Mononuclear cell (primary cell): Measurements from ENCODE around the gene IL21. TPM values are rescaled to one million over a fixed set of nuclear protein-coding genes. Genes with fewer than 3 reads are reported as not detected.
"Not testable (repeated sequence)": the region's sequence is repeated elsewhere in the genome, so short reads cannot be mapped to it uniquely, and the experiment has no call there.

Source experiments
- H3K27me3 ChIP-seq: 2 replicates; pipeline ENCODE4 v1.6.0; 2011; ENCODE audit warnings: low read length, control low read depth; ENCODE audit not compliant: insufficient read depth
- H3K4me1 ChIP-seq: 2 replicates; pipeline ENCODE4 v1.5.1; 2011; ENCODE audit warnings: mild to moderate bottlenecking, low read length, control low read depth; ENCODE audit not compliant: insufficient read depth
- H3K4me3 ChIP-seq: 2 replicates; pipeline ENCODE4 v1.5.1; 2011; ENCODE audit warnings: mild to moderate bottlenecking, low read length, moderate library complexity
- H3K9me3 ChIP-seq: 2 replicates; pipeline ENCODE4 v1.5.1; 2011; ENCODE audit warnings: low read depth, mild to moderate bottlenecking, control low read depth, low read length
- total RNA-seq: library from RNA; depleted of rRNA; stranded (reverse); fragments of >200 nt; gene quantifications from one replicate; pipeline ENCODE4 v1.2.3, GENCODE V29; 2012

Gene IL21
- not detected for total RNA-seq

DNA sequence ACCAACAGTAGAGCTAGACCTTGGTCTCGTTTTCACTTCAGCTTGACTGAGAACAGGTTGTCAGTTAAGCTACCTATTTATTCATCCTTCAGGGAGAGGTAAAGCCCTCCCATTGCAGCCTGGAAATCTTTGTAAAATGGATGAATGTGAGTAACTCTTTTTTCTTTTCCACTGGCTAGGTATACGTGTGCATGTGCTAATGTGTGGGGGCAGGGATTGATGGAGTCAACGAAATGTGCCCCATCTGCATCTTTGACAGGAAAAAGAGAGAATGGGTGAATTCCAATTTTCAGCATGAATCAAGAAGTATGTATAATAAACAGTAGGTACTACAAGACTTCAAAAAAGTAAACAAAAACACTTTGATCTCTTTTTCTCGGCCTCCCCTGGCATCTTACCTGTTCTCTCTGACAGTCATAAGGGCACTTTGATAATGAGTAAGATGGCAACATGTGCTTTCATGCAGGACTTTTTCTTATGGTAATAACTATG, at the start of gene IL21:
Gene IL21, minus strand, starts transcription at position 51 of the 492 bp plus-strand sequence. CDS start 55 bp downstream, outside the sequence.
- no peaks in the 10 kb centered on the region for H3K4me1 ChIP-seq
- no peak within 1 kb of the TSS for H3K4me3 ChIP-seq
- no peaks in the 10 kb centered on the region for H3K27me3 ChIP-seq
- no peaks in the 10 kb centered on the region for H3K9me3 ChIP-seq

- Histone ChIP-seq H3K4me1 (no peaks in the 10 kb centered on the region), H3K4me3 (no peak overlapping the region), H3K27me3 (no peaks in the 10 kb centered on the region), H3K9me3 (no peaks in the 10 kb centered on the region)
Observed at GRCh38 chr4:122669911-122670738, 49.3 kb upstream of the IL21 start.

DNA sequence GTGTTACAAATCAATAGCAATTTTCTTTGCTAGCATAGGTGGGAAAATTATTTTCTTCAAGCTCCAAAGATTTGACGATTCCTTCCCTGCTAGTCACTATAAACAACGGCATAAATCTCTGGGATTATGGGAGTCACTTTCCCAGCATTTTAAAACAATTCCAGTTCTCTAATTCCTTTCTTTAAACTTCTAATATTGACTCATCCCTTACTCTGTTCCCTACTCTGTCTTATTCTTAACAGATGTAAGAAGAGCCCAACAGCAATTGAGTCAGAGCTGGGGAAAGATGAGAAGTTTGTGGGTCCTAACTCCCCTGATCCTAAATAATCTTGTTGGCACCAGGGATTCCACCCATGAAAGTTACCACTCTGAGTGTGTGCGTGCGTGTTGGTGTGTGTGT, 47.4 kb upstream of the IL21 start:
- Histone ChIP-seq H3K4me3 (no peak overlapping the region), H3K27me3 (no peaks in the 10 kb centered on the region), H3K9me3 (no peaks in the 10 kb centered on the region), H3K4me1 (no peaks in the 10 kb centered on the region)

- Histone ChIP-seq H3K27me3 (no peaks in the 10 kb centered on the region), H3K4me1 (no peaks in the 10 kb centered on the region), H3K9me3 (no peaks in the 10 kb centered on the region), H3K4me3 (no peak overlapping the region)
Observed at GRCh38 chr4:122666527-122667245, 45.8 kb upstream of the IL21 start.

DNA sequence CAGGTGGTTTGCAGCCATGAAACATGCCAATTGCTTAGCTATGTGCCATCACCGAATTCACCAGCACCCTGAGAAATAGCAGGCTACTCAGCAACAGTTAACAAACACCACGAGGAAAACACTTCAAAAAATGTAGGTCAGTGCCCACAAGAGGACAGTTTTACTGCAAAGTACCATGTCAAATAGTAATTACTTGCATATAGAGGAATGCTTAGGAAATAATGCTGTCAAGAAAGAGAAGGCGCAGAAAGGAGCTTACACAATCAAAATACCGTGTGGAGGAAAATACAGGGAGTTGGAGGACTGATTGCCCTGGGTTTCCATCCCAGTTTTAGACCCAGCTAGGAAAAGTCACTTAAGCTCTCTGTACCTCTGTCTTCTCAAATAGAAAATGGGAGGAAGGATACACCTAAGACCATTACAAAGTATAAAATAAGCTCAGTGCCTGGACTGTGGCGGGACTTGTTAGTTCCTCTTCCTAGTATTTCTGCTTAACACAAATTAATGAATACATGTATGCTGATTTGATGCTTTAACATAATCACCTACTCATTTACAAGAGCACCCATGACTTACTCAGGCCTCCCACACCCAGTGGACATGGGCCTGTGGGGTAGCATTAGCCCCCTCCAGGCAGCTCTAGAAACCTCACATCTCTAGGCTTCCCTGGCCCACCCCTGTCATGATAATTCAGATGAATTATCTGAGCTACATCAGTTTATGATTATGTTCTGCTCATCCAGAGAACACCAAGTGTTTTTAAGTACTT, 44.5 kb upstream of the IL21 start:
- H3K4me3 ChIP-seq: no peak overlapping the region
- no peaks in the 10 kb centered on the region for H3K4me1 ChIP-seq
- H3K9me3 ChIP-seq: no peaks in the 10 kb centered on the region
- no peaks in the 10 kb centered on the region for H3K27me3 ChIP-seq

DNA sequence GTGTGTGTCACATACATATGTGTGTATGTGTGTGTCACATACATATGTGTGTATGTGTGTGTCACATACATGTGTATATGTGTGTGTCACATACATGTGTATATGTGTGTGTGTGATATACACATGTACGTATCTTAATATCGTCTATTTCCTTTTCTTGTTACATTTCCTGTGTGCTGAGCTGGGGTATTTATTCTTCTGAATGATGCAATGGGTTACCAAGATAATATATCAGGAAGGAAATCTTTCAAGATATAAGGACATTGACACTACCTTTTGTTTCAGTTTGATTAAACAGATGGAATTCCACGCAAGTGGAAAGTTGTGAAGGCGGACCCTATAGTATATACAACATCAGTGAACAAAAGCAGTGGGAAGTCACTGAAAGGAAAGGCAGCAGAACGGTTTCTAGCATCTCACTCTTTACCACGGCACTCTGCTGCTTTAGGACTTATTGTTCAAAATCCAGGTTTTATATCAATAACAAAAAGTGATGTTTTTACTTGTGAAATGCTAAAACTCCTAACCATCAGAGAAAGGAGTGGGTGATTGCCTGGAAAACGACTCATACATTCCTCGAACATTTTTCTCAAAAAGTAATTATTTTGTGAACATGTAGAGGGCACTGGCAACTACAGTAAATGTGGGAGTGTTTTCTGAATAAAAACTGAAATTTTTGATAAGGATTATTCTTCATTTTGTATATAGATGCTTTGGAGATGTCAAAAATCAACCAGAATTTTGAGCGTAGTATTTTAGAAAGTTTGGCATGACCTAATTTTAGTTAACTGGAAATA, 43.1 kb upstream of the IL21 start:
- Histone ChIP-seq H3K9me3 (no peaks in the 10 kb centered on the region), H3K4me3 (no peak overlapping the region), H3K4me1 (no peaks in the 10 kb centered on the region), H3K27me3 (no peaks in the 10 kb centered on the region)

DNA sequence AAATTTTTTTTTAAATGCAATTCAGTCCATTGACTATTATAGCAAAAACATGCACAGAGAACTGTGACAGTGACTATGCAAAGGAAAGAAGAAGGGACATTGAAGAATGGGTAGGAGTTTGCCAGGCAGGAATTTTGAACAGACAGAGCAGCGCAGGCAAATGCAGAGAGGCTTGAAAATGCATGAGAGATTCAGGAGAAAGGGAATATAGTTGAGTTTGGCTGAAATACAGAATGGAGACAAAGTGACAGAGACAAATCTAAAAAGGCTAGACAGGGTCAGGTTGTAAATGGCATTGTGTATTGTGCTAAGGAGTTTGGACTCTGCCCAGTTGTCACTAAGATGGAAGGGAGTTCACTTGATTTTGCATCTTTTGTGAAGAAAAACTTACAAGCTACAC, 42.4 kb upstream of the IL21 start:
- Histone ChIP-seq H3K27me3 (no peaks in the 10 kb centered on the region), H3K4me1 (no peaks in the 10 kb centered on the region), H3K9me3 (no peaks in the 10 kb centered on the region), H3K4me3 (no peak overlapping the region)

GRCh38 chr4:122662701-122663100, 41.8 kb upstream of the IL21 start:
- Histone ChIP-seq H3K27me3 (no peaks in the 10 kb centered on the region), H3K9me3 (no peaks in the 10 kb centered on the region), H3K4me3 (no peak overlapping the region), H3K4me1 (no peaks in the 10 kb centered on the region)

- H3K4me1 ChIP-seq: no peaks in the 10 kb centered on the region
- H3K4me3 ChIP-seq: no peak overlapping the region
- H3K9me3 ChIP-seq: no peaks in the 10 kb centered on the region
- no peaks in the 10 kb centered on the region for H3K27me3 ChIP-seq
Observed at GRCh38 chr4:122661176-122662160, 40.6 kb upstream of the IL21 start.

- Histone ChIP-seq H3K4me3 (no peak overlapping the region), H3K9me3 (no peaks in the 10 kb centered on the region), H3K27me3 (no peaks in the 10 kb centered on the region), H3K4me1 (no peaks in the 10 kb centered on the region)
Observed at GRCh38 chr4:122658818-122659295, 38.0 kb upstream of the IL21 start.

DNA sequence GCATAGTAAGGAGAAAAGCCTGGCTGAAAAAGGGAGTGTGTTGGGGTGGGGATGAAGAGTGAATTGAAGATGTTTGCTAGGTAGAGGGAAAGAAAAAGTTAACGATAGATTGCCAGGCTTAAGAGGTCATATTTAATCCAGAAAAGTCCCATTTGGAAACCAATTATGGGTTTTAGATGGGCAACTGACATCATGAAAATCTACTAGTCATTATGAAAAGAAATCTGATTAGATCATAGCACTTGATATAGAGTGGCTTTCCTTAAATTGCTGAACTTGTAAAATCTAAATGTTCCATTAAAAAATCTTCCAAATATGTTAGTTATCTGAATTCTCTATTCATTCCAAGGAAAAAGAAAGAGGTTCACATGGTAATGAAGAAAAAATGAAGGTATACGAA, 37.5 kb upstream of the IL21 start:
- H3K27me3 ChIP-seq: no peaks in the 10 kb centered on the region
- H3K9me3 ChIP-seq: no peaks in the 10 kb centered on the region
- H3K4me1 ChIP-seq: no peaks in the 10 kb centered on the region
- H3K4me3 ChIP-seq: no peak overlapping the region

DNA sequence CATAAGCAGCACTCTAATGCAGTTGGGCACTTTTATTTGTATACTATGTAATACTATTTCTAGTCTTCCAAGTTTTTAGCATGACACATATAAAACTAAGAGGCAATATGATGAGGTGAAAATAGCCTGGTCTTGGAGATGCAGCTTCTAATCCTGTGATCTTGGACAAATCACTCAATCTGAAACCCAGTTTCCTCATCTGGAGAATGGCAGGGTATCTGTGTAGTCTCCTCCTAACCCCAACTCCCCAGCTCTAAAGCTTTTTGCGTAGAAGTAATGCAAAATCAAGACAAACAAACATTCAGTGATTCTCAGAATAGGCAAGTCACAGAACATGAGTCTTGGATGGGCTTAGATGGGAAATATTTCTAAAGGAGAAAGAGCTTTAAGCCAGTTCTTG, 36.7 kb upstream of the IL21 start:
- Histone ChIP-seq H3K4me1 (no peaks in the 10 kb centered on the region), H3K9me3 (no peaks in the 10 kb centered on the region), H3K4me3 (no peak overlapping the region), H3K27me3 (no peaks in the 10 kb centered on the region)

GRCh38 chr4:122656583-122656982, 35.7 kb upstream of the IL21 start:
- not testable (repeated sequence) for H3K4me3 ChIP-seq, H3K27me3 ChIP-seq, H3K4me1 ChIP-seq, H3K9me3 ChIP-seq
